Spleen (tissue), 7 donors: ENCODE results near the gene AK8.

ENCODE experiments used
- CTCF ChIP-seq, 11 experiments: fragments of 200-600 bp in 7 of 11; fragments of 450-650 bp in 4 of 11; sonication (generic) in 4 of 11; IDR thresholded peaks in 8 of 11; conservative IDR thresholded peaks in 3 of 11; 1 replicate in 7 of 11; 2 replicates in 4 of 11; pipeline versions ENCODE4 v1.4.0 to v1.8.0; 2016 to 2021; ENCODE audit warnings: antibody characterized with exemption in 11 of 11, inconsistent platforms in 4 of 11, mild to moderate bottlenecking in 1 of 11
- POLR2AphosphoS5 ChIP-seq, 3 donors: sonication (generic); formaldehyde crosslinking; IDR thresholded peaks; one replicate each; pipeline ENCODE4 v1.5.1; 2017; ENCODE audit warnings: antibody characterized with exemption in 3 of 3
- donor health status: DM: no; HTN: no; CAD: no; lungs with moderate emphysema.
- donor health status: DM: no; HTN: no; CAD: no.
- donor health status: DM: no; HTN: no; CAD: no.

GRCh38 chr9:132866898-132867297 lies 11.2 kb downstream of the AK8 start:
- TF ChIP-seq POLR2AphosphoS5 (IDR thresholded peaks at IDR 0.05) (no peak), CTCF (IDR thresholded peaks at IDR 0.05 in 8 of 11, conservative IDR thresholded peaks at IDR 0.05 in 3 of 11) (no peak)
